GM12878 (cell line): Measurements from ENCODE around the gene MBD6.

Experiments used
- CREM ChIP-seq: IDR thresholded peaks from 2 replicates; pipeline ENCODE4 v1.6.1; 2014; ENCODE audit warnings: antibody characterized with exemption, low read depth
- JUNB ChIP-seq: IDR thresholded peaks from 2 replicates; pipeline ENCODE4 v1.6.1; 2016; ENCODE audit warnings: antibody characterized with exemption, mild to moderate bottlenecking
- NR2C2 ChIP-seq: IDR thresholded peaks from 2 replicates; pipeline ENCODE4 v1.6.1; 2011; ENCODE audit warnings: borderline replicate concordance, low read depth; ENCODE audit not compliant: control insufficient read depth, insufficient read length
- RFX5 ChIP-seq: IDR thresholded peaks from 2 replicates; pipeline ENCODE4 v1.6.1; 2011; ENCODE audit warnings: low read depth, low read length, improper control_type of control experiment
- SUZ12 ChIP-seq: fragments of 200-600 bp; sonication (generic); IDR thresholded peaks from one replicate; pipeline ENCODE4 v1.6.1; 2018; ENCODE audit warnings: antibody characterized with exemption, mild to moderate bottlenecking; ENCODE audit not compliant: unreplicated experiment
- TAF1 ChIP-seq: IDR thresholded peaks from 2 replicates; pipeline ENCODE4 v1.6.1; 2011; ENCODE audit warnings: mild to moderate bottlenecking, low read depth, low read length, borderline replicate concordance
- TF ChIP-seq, protein P1 (sequence below), 3 experiments: IDR thresholded peaks in 2 of 3; conservative IDR thresholded peaks in 1 of 3; 2 replicates each; pipeline ENCODE4 v1.5.1; 2011; ENCODE audit warnings: low read depth in 3 of 3, low read length in 3 of 3, mild to moderate bottlenecking in 3 of 3, control low read depth in 2 of 3, moderate library complexity in 2 of 3, inconsistent platforms in 1 of 3, mixed read lengths in 1 of 3; ENCODE audit not compliant: control insufficient read depth in 2 of 3, insufficient read depth in 1 of 3; ENCODE audit errors: extremely low read depth in 1 of 3
- TF ChIP-seq, protein P2 (sequence below): fragments of 450-650 bp; IDR thresholded peaks from 2 replicates; pipeline ENCODE4 v1.6.1; 2018; ENCODE audit warnings: borderline replicate concordance, mild to moderate bottlenecking; ENCODE audit not compliant: partially characterized antibody

GRCh38 chr12:57554453-57554852, 31.8 kb downstream of the MBD6 start:
- TF ChIP-seq CREM (no peak), TAF1 (no peak), SUZ12 (no peak), JUNB (no peak), NR2C2 (no peak), RFX5 (no peak)
- TF ChIP-seq, protein P1, sequence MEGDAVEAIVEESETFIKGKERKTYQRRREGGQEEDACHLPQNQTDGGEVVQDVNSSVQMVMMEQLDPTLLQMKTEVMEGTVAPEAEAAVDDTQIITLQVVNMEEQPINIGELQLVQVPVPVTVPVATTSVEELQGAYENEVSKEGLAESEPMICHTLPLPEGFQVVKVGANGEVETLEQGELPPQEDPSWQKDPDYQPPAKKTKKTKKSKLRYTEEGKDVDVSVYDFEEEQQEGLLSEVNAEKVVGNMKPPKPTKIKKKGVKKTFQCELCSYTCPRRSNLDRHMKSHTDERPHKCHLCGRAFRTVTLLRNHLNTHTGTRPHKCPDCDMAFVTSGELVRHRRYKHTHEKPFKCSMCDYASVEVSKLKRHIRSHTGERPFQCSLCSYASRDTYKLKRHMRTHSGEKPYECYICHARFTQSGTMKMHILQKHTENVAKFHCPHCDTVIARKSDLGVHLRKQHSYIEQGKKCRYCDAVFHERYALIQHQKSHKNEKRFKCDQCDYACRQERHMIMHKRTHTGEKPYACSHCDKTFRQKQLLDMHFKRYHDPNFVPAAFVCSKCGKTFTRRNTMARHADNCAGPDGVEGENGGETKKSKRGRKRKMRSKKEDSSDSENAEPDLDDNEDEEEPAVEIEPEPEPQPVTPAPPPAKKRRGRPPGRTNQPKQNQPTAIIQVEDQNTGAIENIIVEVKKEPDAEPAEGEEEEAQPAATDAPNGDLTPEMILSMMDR (IDR thresholded peaks at IDR 0.05 in 2 of 3, conservative IDR thresholded peaks at IDR 0.05 in 1 of 3; ENCODE audit: control insufficient read depth in 2 of 3, extremely low read depth in 1 of 3, insufficient read depth in 1 of 3, low read depth in 3 of 3, low read length in 3 of 3) = no peak
- TF ChIP-seq, protein P2, sequence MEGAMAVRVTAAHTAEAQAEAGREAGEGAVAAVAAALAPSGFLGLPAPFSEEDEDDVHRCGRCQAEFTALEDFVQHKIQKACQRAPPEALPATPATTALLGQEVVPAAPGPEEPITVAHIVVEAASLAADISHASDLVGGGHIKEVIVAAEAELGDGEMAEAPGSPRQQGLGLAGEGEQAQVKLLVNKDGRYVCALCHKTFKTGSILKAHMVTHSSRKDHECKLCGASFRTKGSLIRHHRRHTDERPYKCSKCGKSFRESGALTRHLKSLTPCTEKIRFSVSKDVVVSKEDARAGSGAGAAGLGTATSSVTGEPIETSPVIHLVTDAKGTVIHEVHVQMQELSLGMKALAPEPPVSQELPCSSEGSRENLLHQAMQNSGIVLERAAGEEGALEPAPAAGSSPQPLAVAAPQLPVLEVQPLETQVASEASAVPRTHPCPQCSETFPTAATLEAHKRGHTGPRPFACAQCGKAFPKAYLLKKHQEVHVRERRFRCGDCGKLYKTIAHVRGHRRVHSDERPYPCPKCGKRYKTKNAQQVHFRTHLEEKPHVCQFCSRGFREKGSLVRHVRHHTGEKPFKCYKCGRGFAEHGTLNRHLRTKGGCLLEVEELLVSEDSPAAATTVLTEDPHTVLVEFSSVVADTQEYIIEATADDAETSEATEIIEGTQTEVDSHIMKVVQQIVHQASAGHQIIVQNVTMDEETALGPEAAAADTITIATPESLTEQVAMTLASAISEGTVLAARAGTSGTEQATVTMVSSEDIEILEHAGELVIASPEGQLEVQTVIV = no peak
